Hepatocyte (in vitro differentiated cells): ENCODE measurements around the gene SIGLEC1.

Experiments
- EZH2 ChIP-seq: fragments of 200-600 bp; sonication (generic); IDR thresholded peaks from 2 replicates; pipeline ENCODE4 v1.6.1; 2016; ENCODE audit warnings: antibody characterized with exemption, mild to moderate bottlenecking, borderline replicate concordance
- TF ChIP-seq, protein P1 (sequence below): fragments of 200-600 bp; sonication (generic); IDR thresholded peaks from 2 replicates; pipeline ENCODE4 v1.5.1; 2016; ENCODE audit warnings: antibody characterized with exemption, mild to moderate bottlenecking; ENCODE audit not compliant: poor library complexity

DNA sequence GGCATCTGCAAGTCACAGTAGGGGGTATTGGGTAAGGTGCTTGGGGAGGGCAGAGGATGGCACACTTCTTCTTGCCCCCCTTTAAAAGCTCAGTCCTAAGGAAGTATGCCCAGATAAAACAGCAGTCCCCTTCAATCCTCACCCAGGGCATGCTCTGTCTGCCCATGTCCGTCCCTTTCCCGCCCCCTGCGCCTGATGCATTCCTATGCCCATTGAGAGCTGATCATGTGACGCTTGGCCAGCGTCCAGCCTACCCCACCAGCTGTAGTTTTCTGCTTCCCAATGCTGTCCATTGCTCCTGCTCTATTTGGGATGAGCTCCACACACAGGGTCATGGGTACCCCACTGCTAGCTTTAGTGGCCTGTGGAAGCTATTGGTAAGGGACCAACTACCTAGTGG is 8.3 kb downstream of the SIGLEC1 start:
- TF ChIP-seq, protein P1, sequence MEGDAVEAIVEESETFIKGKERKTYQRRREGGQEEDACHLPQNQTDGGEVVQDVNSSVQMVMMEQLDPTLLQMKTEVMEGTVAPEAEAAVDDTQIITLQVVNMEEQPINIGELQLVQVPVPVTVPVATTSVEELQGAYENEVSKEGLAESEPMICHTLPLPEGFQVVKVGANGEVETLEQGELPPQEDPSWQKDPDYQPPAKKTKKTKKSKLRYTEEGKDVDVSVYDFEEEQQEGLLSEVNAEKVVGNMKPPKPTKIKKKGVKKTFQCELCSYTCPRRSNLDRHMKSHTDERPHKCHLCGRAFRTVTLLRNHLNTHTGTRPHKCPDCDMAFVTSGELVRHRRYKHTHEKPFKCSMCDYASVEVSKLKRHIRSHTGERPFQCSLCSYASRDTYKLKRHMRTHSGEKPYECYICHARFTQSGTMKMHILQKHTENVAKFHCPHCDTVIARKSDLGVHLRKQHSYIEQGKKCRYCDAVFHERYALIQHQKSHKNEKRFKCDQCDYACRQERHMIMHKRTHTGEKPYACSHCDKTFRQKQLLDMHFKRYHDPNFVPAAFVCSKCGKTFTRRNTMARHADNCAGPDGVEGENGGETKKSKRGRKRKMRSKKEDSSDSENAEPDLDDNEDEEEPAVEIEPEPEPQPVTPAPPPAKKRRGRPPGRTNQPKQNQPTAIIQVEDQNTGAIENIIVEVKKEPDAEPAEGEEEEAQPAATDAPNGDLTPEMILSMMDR = no peak
- no peak for TF ChIP-seq EZH2
